GM18507 (cell line): ENCODE results near the gene IFNL4.
"Not testable (repeated sequence)": the region's sequence is repeated elsewhere in the genome, so short reads cannot be mapped to it uniquely, and the experiment has no call there.

Source experiments
- DNase-seq: peaks from one replicate; pipeline ENCODE4 v3.0.0; 2011; ENCODE audit warnings: low read depth; ENCODE audit not compliant: insufficient read length; ENCODE audit errors: extremely low spot score
- FAIRE-seq: peaks from 2 replicates; lab custom pipeline; 2011; peaks lifted over from hg19 to GRCh38; lab: Jason Lieb, UNC

IFNL4 gene

DNA sequence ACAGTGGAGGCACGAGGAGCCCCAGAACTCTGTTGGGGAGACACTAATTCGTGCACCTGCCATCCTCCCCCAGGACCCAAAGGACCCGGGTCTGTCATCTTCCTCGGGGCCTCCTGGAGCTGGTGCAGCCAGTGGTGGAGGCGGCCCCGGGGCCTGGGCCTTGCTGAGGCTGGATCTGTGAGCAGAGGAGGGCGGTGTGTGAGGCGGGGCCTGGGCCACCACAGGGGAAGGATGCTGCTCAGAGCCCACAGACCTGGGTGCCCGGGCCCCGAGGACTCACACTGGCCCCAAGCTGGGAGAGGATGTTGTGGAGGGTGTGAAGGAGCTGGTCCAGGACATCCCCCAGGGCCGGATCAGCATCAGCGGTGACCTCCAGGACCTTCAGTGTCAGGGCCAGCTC lies 12.1 kb downstream of the IFNL4 start:
- FAIRE-seq (no peak), DNase-seq (no peak)

DNA sequence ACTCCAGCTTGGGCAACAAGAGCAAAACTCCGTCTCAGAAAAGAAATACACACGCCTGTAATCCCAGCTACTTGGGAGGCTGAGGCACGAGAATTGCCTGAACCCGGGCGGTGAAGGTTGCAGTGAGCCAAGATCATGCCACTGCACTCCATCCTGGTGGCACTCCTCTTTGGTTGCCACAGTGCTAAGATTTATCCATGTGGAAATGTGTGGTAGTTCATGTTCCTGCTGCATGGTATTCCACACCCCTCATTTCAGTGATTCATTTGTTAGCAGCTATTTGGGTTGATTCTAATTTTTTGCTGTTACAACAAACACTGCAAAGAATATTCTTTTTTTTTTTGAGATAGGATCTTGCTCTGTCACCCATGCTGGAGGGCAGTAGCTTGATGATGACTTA lies 15.9 kb downstream of the IFNL4 start:
- FAIRE-seq = no peak

DNA sequence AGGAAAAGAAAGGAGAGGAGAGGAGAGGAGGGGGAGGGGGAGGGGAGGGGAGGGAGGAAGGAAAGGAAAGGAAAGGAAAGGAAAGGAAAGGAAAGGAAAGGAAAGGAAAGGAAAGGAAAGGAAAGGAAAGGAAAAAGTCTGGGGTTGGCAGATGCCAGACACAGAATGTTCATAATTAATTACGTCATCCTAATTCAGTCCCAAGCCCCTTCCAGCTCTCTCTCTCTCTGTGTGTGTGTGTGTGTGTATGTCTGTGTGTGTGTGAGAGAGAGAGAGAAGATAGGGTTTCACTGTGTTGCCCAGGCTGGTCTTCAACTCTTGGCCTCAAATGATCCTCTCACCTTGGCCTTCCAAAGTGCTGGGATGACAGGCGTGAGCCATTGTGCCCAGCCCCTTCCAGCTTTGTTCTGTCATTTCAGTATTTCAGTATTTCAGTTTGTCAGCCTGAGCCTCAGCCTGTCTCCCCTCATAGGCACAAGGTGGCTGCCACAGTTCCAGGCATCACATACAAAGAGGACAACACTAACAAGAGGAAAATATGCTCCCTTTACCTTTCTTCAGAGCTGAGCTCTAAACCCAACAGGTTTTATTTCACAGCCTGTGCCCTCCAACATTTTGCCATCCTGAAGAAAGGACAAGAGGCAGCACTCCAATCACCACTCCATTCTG lies 18.4 kb downstream of the IFNL4 start:
- DNase-seq = no peak
- no peak for FAIRE-seq

More for the DNA sequence above, 15.9 kb downstream of the IFNL4 start:
- DNase-seq = no peak

DNA sequence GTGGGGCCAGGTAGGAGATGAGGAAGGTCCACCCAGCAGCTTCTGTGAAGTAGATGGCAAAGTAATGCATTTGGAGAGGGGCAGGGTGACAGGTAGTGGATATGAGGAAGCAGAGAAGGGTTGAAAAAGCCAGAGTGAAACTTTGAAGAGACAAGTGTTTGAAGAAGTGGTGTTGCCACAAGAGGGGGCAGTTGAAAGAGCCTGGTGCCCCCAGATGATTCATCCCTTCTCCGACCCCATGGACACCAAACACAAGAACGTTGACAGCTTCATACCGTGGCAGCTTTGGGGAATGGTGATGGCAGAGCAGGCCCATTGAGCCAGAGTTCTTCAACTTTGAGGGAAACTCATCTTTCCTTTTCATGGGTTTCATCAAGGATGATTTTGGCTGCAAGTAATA lies 23.7 kb downstream of the IFNL4 start:
- FAIRE-seq (no peak), DNase-seq (no peak)

DNA sequence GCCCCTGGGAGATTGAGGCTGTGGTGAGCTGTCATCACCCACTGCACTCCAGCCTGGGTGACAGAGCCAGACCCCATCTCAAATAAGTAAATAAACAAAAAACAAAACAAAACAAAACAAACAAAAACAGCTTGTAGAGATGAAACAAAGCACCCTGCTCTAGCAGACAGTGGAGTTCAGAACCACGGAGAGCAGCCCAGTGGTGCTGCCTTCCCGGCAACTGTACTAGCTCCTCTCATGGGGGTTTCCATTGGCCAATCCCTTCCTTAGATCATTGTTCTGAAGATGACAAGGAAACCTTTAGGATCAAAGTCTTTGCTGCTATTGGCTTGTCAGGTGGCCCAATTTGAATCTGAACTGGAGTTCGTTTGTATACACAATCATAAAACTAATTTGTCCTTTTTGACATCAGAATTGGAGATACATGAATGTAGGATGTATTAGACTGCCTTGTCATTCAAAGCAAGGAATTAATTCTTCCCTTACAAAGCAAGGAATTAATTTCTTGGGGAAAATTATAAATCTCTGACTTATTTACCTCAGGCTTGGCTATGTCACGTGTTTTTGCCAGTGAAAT lies 24.9 kb downstream of the IFNL4 start:
- no peak for DNase-seq
- FAIRE-seq = no peak

DNA sequence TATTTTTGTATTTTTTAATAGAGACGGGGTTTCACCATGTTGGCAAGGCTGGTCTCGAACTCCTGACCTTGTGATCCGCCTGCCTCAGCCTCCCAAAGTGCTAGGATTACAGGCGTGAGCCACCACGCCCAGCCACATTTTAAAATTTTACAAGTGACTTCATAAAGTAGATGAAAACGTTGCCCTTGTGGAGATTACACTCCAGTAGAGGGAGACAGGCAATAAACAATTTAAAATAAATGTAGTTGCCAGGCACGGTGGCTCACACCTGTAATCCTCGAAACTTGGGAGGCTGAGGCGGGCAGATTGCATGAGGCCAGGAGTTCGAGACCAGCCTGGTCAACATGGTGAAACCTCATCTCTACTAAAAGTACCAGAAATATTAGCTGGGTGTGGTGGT lies 29.5 kb downstream of the IFNL4 start:
- DNase-seq, FAIRE-seq: not testable (repeated sequence)

DNA sequence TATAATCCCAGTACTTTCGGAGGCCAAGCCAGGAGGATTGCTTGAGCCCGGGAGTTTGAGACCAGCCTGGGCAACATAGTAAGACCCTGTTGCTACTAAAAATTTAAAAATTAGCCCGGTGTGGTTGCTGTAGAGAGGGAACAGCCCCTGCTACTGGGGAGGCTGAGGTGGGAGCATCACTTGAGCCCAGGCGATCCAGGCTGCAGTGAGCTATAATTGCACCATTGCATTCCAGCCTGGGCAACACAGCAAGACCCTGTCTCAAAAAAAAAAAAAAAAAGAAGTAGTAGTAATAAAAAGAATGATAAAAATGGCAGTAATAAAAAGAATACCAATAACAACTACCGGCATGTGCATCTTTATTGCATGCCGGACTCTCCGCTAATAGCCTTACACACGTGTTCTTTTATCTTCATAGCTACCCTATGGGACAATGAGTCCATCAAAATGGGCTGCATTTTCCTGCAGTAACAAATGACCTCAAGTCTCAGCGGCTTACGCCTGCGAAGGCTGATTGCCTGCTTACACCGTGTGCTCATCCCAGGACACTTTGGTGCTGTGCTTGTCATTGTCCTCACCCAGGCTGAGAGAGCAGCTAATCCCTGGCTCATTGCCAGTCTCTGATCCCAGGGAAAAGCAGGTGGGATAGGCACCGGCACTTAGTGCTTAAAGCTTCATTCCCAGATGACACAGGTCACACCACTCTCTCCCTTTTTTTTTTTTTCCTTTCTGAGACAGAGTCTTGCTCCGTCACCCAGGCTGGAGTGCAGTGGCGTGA lies 30.2 kb downstream of the IFNL4 start:
- FAIRE-seq = no peak

DNA sequence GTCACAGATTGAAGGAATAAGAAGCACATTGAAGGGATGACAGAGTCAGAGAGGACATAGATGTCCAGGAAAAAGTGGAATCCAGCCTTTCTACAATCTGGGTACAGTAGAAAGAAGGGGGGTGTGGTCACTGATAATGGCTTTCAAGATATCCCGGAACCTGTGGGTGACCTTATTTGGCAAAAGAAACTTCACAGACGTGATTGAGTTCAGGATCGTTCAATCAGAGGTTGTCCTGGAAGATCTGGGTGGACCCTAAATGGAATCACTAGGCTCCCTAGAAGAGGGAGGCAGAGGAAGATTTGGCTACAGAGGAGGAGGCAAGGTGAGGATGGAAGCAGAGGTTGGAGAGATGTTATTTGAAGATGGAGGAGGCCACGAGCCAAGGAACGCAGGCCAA lies 31.6 kb downstream of the IFNL4 start:
- FAIRE-seq = no peak
- DNase-seq = no peak

More for the DNA sequence above, 30.2 kb downstream of the IFNL4 start:
- DNase-seq = no peak

DNA sequence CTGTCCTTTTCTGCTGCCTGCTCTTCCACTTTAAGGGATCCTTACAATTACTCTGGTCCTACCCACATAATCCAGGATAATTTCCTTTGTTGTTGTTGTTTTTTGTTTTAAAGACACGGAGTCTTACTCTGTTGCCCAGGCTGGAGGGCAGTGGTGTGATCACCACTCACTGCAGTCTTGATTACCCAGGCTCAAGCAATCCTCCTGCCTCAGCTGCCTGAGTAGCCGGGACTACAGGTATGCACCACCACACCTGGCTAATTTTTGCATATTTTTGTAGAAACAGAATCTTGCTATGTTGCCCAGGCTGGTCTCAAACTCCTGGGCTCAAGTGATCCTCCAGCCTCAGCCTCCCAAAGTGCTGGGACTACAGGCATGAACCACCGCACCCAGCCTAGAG lies 33.3 kb downstream of the IFNL4 start:
- not testable (repeated sequence) for DNase-seq, FAIRE-seq

DNA sequence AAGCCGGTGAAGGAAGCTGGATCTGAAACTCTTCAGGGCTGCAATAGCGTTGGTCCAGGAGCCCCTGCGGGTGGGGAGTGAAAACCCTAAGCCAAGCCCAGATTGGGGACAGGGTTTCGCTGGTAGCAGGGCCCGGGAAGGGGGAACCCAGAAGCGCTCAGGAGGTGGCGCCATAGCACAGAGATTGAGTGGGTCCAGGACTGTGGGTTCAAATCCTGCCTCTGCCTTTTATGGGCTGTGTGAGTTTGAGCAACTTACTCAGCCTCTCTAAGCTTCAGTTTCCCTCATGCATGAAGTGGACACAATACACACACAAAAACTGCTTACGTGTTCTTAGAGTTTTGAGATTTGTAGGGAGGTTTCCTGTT lies 36.3 kb downstream of the IFNL4 start:
- no peak for DNase-seq
- no peak for FAIRE-seq

DNA sequence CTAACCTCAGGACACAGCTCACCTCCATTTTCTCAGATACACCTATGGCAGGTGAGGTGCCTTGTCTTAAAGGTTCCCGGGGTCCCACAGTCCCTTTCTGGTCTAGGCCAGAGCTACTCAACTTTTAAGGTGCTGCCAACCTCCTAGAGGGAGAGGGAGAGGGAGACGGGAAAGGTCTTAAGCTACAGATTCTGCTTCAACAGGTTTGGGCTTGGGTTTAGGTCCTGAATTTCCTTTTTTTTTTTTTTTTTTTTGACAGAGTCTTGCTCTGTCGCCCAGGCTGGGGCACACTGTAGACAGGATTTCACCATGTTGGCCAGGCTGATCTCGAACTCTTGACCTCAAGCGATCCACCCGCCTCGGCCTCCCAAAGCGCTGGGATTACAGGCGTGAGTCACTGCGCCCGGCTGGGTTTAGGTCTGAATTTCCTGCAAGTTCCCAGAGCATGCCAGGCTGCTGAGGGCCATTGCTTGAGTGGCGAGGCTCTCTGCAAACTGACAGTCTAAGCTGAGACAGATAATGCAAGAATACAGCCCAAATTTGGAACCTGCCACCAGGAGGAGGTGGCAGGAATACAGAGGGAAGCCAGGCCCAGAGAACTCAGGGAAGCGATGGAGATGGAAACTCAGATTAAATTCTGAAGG lies 36.8 kb downstream of the IFNL4 start:
- FAIRE-seq (no peak), DNase-seq (no peak)

DNA sequence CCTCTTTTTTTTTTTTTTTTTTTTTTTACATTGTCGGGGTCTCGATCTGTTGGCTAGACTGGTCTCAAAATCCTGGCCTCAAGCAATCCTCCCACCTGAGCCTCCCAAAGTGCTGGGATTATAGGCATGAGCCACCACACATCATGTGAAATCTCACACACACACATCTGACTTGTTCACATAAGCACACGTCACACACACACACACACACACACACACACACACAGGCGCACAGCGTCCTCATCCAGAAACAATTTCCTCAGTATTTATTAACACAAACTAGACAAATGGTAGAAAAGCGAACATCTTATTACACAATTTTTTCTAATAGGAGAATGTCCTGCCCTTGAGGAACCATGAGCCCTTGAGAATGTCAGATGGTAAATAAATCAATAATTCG lies 39.5 kb downstream of the IFNL4 start:
- no peak for DNase-seq
- FAIRE-seq = no peak

DNA sequence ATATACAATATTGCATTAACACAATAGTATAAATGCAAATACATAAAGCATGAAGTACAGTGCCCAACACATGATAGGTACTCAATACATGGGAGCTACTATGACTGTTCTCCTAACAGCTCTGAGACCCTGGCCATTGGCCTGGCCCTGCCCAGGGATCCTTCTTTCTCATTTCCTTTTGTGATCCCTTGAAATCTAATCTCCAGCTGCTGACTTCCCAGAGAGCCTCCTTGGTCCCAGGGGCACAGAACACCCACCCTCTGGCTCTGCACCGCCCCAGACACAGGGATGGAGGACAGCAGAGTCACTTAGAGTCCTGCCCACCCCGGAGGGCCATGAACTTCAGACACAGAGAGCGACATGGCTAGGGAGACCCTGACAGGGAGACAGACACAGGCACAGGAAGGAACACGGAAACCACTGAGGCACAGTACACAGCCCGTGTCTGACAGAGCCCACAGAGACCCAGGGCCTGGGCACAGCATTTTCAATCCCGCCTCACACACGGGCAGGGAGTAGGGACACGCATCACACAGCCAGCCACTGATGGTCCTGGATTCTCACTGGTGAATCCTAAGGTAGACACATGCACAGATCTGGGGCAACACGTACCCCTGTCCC lies 40.4 kb downstream of the IFNL4 start:
- no peak for FAIRE-seq
- no peak for DNase-seq

DNA sequence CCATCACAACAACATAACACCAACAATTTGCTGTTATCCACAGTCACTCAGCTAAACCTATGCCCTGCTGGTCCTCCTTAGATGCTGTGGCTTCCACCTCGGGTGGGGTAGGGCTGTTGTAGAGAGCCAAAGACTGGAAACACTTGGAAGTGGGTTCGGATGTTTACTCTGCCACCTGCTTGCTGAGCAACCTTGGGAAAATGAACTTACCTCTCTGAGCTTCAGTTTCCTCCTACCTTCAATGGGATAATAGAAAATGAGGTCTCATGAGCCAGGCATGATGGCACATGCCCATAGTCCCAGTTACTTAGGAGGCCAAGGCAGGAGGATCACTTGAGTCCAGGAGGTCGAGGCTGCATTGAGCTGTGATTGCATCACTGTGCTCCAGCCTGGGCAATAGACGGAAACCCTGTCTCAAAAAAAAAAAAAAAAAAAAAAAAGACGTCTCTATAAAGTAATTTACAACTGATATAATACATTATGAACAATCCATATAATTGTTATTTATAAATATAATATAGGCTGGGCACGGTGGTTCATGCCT lies 41.3 kb downstream of the IFNL4 start:
- FAIRE-seq (no peak), DNase-seq (no peak)

DNA sequence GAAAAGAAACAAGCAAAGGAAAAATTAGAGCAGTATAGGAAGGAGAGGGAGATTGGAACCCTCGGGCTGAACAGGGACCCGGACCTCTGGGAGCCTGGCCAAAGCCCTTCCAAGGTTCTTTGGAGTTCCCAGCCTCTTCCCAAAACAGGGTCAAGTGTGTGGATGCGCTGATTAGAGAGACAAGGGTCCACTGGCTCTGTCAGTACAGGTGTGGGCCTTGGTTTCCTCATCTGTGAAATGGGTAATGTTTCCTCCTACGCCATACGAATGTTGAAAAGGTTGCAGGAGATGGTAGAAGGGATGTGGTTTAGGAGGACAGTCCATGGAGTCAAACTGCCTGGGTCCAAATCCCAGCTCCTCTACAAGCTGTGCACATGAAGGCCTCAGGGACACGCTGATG lies 42.5 kb downstream of the IFNL4 start:
- FAIRE-seq = no peak
- no peak for DNase-seq

DNA sequence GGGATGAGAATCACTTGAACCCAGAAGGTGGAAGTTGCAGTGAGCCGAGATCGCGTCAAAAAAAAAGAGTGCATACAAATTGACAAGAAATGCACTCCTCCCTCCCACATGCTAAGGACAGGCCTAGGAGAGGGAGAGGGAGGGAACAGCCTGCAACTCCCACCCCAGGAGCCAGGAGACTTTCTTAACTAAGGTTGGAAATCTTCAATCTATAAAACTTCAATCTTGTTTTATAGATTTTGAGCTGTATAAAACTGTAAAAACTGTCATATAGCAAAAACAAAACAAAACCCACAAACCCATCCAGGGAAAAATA lies 43.2 kb downstream of the IFNL4 start:
- DNase-seq = no peak

DNA sequence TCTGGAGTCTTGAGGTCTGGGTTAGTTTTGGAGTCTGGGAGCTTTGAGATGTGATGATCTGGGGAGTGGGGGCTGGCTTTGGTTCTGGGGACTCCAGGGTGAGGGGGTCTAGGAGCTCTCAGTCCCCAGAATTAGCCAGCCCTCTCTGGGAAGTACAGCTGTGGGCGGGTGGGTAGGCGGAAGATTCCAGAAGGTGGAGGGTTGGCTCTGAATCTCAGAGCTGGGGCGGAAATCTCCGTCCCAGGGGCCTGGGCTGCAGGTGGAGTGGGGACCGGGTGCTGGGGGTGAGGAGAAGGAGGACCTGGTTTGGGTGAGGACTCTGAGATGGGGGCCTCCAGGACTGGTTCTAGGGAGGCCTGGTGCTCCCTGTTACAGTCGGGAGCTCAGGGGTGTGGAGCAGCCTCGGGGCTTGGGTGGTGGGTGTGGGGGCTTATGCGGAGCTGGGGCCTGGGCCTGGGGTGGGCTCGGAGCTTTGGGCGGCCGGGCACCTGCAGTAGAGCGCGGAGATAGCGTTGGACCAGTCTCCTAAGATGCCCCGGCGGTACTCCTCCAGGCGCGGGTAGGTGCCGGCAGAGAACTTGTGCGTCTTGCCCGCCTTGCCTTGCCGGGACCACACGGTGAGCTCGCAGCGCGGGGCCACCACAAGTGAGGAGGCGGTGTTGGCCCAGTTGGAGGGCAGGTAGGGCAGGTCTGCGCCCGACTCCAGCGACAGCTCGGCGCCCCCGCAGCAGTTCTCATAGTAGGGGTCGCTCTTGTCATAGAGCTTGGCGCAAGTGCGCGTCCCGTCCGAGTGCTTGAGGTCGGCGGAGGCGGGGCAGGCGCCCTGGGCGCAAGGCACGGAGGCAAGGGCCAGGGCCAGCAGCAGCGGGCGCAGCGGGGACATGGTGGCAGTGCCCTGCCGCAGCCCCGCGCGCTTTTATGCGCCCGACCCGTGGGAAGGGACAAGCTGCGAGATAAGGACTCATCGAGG lies 45.0 kb downstream of the IFNL4 start, which contains the start of gene SYCN:
Gene SYCN, minus strand, starts transcription at position 892 of the 970 bp plus-strand sequence. Its CDS starts 9 bp downstream, at position 883.
- FAIRE-seq (no peak), DNase-seq (no peak)

More for the DNA sequence above, 43.2 kb downstream of the IFNL4 start:
- no peak for FAIRE-seq

DNA sequence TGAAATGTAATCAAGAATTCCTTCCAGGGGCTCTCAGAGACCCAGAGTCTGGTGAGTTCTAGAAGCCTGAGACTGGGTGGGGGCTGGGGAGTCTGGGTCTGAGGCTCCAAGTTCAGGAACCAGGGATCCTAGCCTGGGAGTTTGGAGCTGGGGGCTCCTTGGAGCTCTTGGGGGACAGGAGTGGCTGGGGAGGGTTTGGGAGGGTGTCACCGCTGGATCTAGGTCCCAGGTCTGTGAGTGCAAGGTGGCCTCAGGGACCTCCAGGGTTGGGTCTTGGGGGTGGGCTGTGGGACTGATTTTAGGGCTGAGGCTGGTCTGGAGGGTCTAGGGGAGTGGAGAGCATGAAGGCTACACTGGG lies 45.7 kb downstream of the IFNL4 start:
- FAIRE-seq = no peak

DNA sequence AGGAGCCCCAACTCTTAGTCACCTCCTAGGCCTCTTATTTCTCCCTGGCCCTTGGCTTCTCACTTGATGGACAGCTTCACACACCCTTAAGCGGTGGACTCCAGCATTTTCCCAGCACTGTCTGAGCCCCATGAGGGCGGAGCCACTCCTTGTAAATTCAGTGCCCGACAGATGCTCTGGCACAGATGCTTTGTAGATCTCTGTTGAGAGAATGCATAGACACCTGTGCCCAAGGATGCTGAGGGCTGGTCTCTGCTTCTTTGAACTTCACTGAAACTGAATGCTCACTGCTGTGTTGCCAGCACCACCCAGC lies 47.9 kb downstream of the IFNL4 start:
- DNase-seq (no peak), FAIRE-seq (no peak)

More for the DNA sequence above, 45.7 kb downstream of the IFNL4 start:
- DNase-seq = no peak
